ENCODE measurements around the gene DNAJB1. TPM values are rescaled to one million over a fixed set of nuclear protein-coding genes. Genes with fewer than 3 reads are reported as not detected.

DNAJB1 gene
- total RNA-seq, 1 donor from 2014 or later: 92.5 TPM

- intact Hi-C loops (cut with DNase I): no loop called here
- peak; percentile 6 to 33 for ATAC-seq
- Histone ChIP-seq H3K4me1 (peaks cover 6% of the 10 kb centered on the region), H3K27ac (no peak overlapping the region), H3K4me3 (no peak overlapping the region), H3K36me3 (peaks cover 27% of the 10 kb centered on the region), H3K27me3 (ENCODE audit: low read depth) (no peaks in the 10 kb centered on the region), H3K9me3 (no peaks in the 10 kb centered on the region)
- no peak for TF ChIP-seq CTCF (IDR thresholded peaks at IDR 0.05)
- DNase-seq: no peak
These were observed 45.9 kb upstream of the DNAJB1 start for GRCh38 chr19:14563989-14564651.

- TF ChIP-seq CTCF (IDR thresholded peaks at IDR 0.05): no peak
- ATAC-seq: no peak
These were observed 45.4 kb upstream of the DNAJB1 start for GRCh38 chr19:14563590-14563926.

GRCh38 chr19:14562660-14563589, 44.7 kb upstream of the DNAJB1 start:
- intact Hi-C loops (cut with DNase I): no loop called here
- no peak for DNase-seq
- no peak overlapping the region for H3K27ac ChIP-seq

More at GRCh38 chr19:14563590-14563926, 45.4 kb upstream of the DNAJB1 start:
- H3K4me3 ChIP-seq: no peak overlapping the region
- peaks cover 6% of the 10 kb centered on the region for H3K4me1 ChIP-seq
- H3K9me3 ChIP-seq: no peaks in the 10 kb centered on the region
- H3K27me3 ChIP-seq (ENCODE audit: low read depth): no peaks in the 10 kb centered on the region
- intact Hi-C loops (cut with DNase I): no loop called here
- no peak overlapping the region for H3K27ac ChIP-seq
- no peak for DNase-seq
- H3K36me3 ChIP-seq: peaks cover 27% of the 10 kb centered on the region

GRCh38 chr19:14561847-14562351, 43.7 kb upstream of the DNAJB1 start:
- H3K27me3 ChIP-seq (ENCODE audit: low read depth): no peaks in the 10 kb centered on the region
- H3K27ac ChIP-seq: no peak overlapping the region
- H3K36me3 ChIP-seq: peaks cover 21% of the 10 kb centered on the region
- peaks cover 9% of the 10 kb centered on the region for H3K4me1 ChIP-seq
- H3K4me3 ChIP-seq: no peak overlapping the region
- no peak for DNase-seq
- no peak for ATAC-seq
- TF ChIP-seq CTCF (IDR thresholded peaks at IDR 0.05): no peak
- H3K9me3 ChIP-seq: no peaks in the 10 kb centered on the region
- intact Hi-C loops (cut with DNase I): no loop called here

More at GRCh38 chr19:14562660-14563589, 44.7 kb upstream of the DNAJB1 start:
- ATAC-seq: no peak
- Histone ChIP-seq H3K4me1 (peaks cover 6% of the 10 kb centered on the region), H3K36me3 (peaks cover 27% of the 10 kb centered on the region), H3K4me3 (no peak overlapping the region), H3K9me3 (no peaks in the 10 kb centered on the region), H3K27me3 (ENCODE audit: low read depth) (no peaks in the 10 kb centered on the region)
- no peak for TF ChIP-seq CTCF (IDR thresholded peaks at IDR 0.05)

GRCh38 chr19:14561249-14561648, 43.1 kb upstream of the DNAJB1 start:
- no peaks in the 10 kb centered on the region for H3K27me3 ChIP-seq (ENCODE audit: low read depth)
- H3K4me1 ChIP-seq: peaks cover 15% of the 10 kb centered on the region
- H3K27ac ChIP-seq: no peak overlapping the region
- H3K36me3 ChIP-seq: peaks cover 16% of the 10 kb centered on the region
- DNase-seq: no peak
- intact Hi-C loops (cut with DNase I): no loop called here
- H3K9me3 ChIP-seq: no peaks in the 10 kb centered on the region
- TF ChIP-seq CTCF (IDR thresholded peaks at IDR 0.05): no peak
- no peak overlapping the region for H3K4me3 ChIP-seq
- no peak for ATAC-seq

Measured in lower lobe of right lung (tissue), 2 donors.